ENCODE data around the gene BLOC1S3. TPM values are rescaled to one million over a fixed set of nuclear protein-coding genes. Genes with fewer than 3 reads are reported as not detected.

BLOC1S3 gene
- total and polyA plus RNA-seq, 2 of the 13 experiments (the other 11 are each of a cell fraction or from before 2014, with no cell fraction given): 4.3 to 4.8 TPM

DNA sequence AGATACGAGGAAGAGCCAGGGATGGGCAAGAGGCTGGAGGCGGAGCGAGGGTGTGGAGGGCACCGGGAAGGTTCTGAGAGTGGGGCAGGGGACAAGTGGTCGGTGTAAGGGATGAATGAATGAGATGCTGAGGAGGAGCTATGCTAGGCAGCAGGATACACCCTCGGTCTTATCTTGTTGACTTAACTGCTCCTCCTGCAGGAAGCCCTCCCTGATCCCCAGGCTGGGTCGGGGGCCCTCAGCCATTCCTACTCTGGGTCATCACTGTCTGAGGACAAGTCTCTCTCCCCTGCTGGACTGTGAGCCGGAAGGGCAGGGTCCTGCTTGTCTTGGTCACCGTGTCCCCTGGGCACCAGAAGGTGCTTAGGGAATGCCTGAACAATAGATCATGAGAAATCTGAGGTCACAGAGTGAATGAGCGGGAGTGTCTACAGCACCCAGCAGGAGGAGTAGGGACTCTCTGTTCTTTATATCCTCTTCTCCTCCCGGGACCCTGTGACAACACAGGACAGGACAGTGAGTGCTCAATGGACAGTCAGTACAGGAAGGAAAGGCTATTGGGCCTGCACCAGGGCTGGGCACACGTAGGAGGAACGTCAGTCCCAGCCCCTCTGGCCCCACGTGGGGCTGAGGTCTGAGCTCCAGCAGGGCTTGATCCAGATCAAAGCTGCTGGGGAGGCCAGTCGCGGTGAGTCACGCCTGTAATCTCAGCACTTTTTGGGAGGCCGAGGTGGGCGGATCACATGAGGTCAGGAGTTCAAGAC, 24.3 kb upstream of the BLOC1S3 start (continued):
- TF ChIP-seq, protein P1, sequence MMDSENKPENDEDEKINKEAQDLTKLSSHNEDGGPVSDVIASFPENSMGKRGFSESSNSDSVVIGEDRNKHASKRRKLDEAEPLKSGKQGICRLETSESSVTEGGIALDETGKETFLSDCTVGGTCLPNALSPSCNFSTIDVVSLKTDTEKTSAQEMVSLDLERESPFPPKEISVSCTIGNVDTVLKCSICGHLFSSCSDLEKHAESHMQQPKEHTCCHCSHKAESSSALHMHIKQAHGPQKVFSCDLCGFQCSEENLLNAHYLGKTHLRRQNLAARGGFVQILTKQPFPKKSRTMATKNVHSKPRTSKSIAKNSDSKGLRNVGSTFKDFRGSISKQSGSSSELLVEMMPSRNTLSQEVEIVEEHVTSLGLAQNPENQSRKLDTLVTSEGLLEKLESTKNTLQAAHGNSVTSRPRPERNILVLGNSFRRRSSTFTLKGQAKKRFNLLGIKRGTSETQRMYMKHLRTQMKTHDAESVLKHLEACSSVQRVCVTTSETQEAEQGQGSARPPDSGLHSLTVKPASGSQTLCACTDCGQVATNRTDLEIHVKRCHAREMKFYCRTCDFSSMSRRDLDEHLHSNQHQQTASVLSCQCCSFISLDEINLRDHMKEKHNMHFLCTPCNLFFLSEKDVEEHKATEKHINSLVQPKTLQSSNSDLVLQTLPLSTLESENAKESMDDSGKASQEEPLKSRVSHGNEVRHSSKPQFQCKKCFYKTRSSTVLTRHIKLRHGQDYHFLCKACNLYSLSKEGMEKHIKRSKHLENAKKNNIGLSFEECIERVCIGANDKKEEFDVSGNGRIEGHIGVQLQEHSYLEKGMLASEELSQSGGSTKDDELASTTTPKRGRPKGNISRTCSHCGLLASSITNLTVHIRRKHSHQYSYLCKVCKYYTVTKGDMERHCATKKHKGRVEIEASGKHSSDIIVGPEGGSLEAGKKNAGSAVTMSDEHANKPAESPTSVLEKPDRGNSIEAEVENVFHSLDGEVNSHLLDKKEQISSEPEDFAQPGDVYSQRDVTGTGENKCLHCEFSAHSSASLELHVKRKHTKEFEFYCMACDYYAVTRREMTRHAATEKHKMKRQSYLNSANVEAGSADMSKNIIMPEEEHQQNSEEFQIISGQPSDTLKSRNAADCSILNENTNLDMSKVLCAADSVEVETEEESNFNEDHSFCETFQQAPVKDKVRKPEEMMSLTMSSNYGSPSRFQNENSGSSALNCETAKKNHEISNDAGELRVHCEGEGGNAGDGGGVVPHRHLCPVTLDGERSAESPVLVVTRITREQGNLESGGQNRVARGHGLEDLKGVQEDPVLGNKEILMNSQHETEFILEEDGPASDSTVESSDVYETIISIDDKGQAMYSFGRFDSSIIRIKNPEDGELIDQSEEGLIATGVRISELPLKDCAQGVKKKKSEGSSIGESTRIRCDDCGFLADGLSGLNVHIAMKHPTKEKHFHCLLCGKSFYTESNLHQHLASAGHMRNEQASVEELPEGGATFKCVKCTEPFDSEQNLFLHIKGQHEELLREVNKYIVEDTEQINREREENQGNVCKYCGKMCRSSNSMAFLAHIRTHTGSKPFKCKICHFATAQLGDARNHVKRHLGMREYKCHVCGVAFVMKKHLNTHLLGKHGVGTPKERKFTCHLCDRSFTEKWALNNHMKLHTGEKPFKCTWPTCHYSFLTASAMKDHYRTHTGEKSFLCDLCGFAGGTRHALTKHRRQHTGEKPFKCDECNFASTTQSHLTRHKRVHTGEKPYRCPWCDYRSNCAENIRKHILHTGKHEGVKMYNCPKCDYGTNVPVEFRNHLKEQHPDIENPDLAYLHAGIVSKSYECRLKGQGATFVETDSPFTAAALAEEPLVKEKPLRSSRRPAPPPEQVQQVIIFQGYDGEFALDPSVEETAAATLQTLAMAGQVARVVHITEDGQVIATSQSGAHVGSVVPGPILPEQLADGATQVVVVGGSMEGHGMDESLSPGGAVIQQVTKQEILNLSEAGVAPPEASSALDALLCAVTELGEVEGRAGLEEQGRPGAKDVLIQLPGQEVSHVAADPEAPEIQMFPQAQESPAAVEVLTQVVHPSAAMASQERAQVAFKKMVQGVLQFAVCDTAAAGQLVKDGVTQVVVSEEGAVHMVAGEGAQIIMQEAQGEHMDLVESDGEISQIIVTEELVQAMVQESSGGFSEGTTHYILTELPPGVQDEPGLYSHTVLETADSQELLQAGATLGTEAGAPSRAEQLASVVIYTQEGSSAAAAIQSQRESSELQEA (CRISPR knock-in tag; IDR thresholded peaks at IDR 0.05; ENCODE audit: not compliant biosample characterization): no peak
- TF ChIP-seq BRD4 (CRISPR knock-in tag; IDR thresholded peaks at IDR 0.05): no peak
- 0 out of 2 replicates have a peak, but pooled peaks have one; percentile 27 for TF ChIP-seq POLR2AphosphoS5 (IDR thresholded peaks at IDR 0.05; ENCODE audit: low read depth, low read length)
- TF ChIP-seq ZNF430 (CRISPR knock-in tag; IDR thresholded peaks at IDR 0.05): no peak
- TF ChIP-seq, protein P2, sequence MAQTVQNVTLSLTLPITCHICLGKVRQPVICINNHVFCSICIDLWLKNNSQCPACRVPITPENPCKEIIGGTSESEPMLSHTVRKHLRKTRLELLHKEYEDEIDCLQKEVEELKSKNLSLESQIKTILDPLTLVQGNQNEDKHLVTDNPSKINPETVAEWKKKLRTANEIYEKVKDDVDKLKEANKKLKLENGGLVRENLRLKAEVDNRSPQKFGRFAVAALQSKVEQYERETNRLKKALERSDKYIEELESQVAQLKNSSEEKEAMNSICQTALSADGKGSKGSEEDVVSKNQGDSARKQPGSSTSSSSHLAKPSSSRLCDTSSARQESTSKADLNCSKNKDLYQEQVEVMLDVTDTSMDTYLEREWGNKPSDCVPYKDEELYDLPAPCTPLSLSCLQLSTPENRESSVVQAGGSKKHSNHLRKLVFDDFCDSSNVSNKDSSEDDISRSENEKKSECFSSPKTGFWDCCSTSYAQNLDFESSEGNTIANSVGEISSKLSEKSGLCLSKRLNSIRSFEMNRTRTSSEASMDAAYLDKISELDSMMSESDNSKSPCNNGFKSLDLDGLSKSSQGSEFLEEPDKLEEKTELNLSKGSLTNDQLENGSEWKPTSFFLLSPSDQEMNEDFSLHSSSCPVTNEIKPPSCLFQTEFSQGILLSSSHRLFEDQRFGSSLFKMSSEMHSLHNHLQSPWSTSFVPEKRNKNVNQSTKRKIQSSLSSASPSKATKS (CRISPR knock-in tag; IDR thresholded peaks at IDR 0.05): no peak

Measured in HepG2 (cell line).